GM18868 (cell line): ENCODE results near the gene KLHDC3.
"Not testable (repeated sequence)": the region's sequence is repeated elsewhere in the genome, so short reads cannot be mapped to it uniquely, and the experiment has no call there.

Experiments
- ATAC-seq: cut with Tn5 transposase; IDR thresholded peaks from one replicate; pipeline ENCODE4 v1.9.1; 2021; ENCODE audit warnings: mild to moderate bottlenecking, moderate library complexity; ENCODE audit not compliant: unreplicated experiment

KLHDC3 gene

GRCh38 chr6:42987533-42988451, 26.3 kb upstream of the KLHDC3 start:
- no peak for ATAC-seq

- ATAC-seq: no peak
Observed at GRCh38 chr6:42988486-42989020, 25.5 kb upstream of the KLHDC3 start.

- no peak for ATAC-seq
Observed at GRCh38 chr6:42989923-42990322, 24.1 kb upstream of the KLHDC3 start.

- ATAC-seq: no peak
Observed at GRCh38 chr6:42993445-42993844, 20.6 kb upstream of the KLHDC3 start.

- ATAC-seq: no peak
Observed at GRCh38 chr6:42996513-42996912, 17.5 kb upstream of the KLHDC3 start.

GRCh38 chr6:42998205-42998604, 15.8 kb upstream of the KLHDC3 start:
- ATAC-seq: not testable (repeated sequence)

GRCh38 chr6:43001843-43002242, 12.2 kb upstream of the KLHDC3 start:
- no peak for ATAC-seq

- no peak for ATAC-seq
Observed at GRCh38 chr6:43005844-43006243, 8.2 kb upstream of the KLHDC3 start.

- no peak for ATAC-seq
Observed at GRCh38 chr6:43006251-43006650, 7.8 kb upstream of the KLHDC3 start.

GRCh38 chr6:43007126-43007525, 6.9 kb upstream of the KLHDC3 start:
- no peak for ATAC-seq

- no peak for ATAC-seq
Observed at GRCh38 chr6:43009124-43009523, 4.9 kb upstream of the KLHDC3 start.

- no peak for ATAC-seq
Observed at GRCh38 chr6:43011207-43011606, 2.8 kb upstream of the KLHDC3 start.

- no peak for ATAC-seq
Observed at GRCh38 chr6:43012364-43012763, 1.7 kb upstream of the KLHDC3 start.

GRCh38 chr6:43013097-43013842, 779 bp upstream of the KLHDC3 start:
- ATAC-seq: peak; percentile 2

- no peak for ATAC-seq
Observed at GRCh38 chr6:43014434-43014909, 423 bp downstream of the KLHDC3 start.

- no peak for ATAC-seq
Observed at GRCh38 chr6:43016176-43016942, 2.3 kb downstream of the KLHDC3 start.

- ATAC-seq: no peak
Observed at GRCh38 chr6:43016943-43017334, 2.9 kb downstream of the KLHDC3 start.

- no peak for ATAC-seq
Observed at GRCh38 chr6:43019152-43019551, 5.1 kb downstream of the KLHDC3 start.

GRCh38 chr6:43020052-43020705, 6.1 kb downstream of the KLHDC3 start:
- no peak for ATAC-seq

- no peak for ATAC-seq
Observed at GRCh38 chr6:43020847-43021246, 6.8 kb downstream of the KLHDC3 start.
